DMS114 treated with DMSO at 0.1 percent for 48 hours (cell line): ENCODE measurements around the gene PLA2G4A.

Experiments used
- DNase-seq: peaks from one replicate; lab custom pipeline; 2025; ENCODE audit not compliant: unreplicated experiment; lab: John Stamatoyannopoulos, UW

The PLA2G4A gene

DNA sequence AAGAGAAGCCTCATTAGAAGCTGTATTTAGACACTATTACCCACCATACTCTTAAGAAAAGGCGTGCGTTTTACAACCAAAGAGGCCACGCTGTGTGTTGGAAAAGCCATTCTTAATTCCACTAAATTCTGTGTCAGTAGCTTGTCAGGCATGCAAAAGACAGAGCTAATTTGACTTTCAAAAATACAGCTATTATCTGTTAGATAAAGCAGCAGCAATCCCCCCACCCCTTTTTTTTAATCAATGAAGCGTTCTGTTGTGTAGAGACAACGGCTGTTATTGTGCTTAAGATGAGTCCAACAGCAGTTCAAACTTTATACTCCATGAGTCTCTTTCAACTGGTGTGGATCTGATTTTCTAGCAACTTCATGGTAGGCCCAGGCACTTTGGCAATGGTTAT, 43.5 kb downstream of the PLA2G4A start:
- no peak for DNase-seq

DNA sequence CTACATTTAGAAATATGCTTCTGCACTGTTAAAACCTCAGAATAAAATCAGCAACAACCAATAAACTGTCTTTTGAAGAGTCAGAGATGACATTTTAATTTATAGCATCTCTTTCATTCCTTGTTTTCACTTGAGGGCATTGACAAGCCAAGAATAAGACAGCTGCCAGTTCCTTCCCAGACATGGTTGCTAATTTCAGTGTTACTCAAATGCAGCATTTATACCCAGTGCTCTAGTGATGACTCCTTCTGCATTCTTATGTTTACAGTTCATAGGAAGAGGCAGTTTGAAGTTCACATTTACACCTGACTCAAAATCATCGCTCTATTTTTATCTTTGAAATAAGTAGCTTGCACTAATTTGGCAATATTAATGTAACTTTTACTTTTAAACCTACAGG, 44.9 kb downstream of the PLA2G4A start:
- DNase-seq, result no peak

DNA sequence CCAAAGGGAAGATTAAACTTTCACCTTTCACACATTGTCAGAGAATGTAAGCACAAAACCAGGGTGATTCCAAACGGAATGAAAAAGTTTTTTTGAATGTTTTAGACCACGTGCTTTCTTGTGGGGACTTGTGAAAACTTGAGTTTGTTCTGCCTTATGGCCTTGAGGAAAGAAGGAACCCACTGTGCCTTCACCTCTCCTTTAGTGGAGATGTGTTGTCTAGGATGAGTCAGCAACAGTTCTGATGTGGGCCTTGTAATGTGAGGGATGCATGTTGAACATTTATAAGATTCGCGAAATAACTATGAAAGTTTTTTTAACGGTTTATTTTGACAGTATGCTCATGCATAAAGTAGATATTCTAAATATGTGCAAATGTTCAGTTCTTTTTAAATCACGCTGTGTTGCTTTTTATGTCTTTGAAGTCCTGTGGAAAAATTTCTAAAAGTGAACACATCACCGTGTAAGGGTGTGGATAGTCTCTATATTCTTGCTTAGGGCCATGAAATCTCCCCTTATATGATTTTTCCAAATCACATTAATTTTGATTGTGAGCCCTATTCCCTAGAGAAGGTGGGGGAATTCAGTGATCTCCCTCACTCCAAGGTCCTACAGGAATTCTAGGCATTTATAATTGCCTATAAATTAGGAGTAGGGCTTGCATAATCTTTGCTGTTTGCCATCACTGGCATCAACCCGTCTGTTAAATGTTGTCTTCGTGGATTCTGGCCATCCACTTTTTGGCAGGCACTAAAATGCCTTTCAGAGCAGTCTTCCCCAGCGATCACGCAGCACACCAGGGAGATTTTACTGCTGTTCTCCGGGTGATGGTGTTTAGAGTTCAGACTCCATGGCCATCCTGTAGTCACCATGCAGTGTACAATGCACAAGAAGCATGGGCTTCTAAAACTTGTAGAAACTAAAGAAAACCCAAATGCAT, 47.4 kb downstream of the PLA2G4A start:
- no peak for DNase-seq

DNA sequence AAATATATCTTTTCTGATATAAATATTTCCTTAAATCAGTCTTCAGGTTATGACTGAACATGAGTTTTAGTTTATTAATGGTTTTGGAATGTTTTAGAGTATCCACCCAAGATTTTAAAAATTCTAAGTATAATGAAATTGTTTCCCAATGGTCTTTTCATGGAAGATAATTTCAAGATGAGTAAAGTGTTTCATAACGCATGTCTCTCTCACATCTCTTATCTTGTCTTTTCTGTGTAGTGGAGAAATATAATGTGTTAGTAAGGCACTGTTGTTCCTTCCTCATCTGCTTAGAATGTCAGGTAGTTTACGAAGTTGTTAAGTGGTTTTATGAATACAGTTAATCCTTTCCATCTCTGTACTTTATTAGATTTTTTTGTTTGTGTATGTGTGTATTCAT, 49.6 kb downstream of the PLA2G4A start:
- DNase-seq, result no peak

DNA sequence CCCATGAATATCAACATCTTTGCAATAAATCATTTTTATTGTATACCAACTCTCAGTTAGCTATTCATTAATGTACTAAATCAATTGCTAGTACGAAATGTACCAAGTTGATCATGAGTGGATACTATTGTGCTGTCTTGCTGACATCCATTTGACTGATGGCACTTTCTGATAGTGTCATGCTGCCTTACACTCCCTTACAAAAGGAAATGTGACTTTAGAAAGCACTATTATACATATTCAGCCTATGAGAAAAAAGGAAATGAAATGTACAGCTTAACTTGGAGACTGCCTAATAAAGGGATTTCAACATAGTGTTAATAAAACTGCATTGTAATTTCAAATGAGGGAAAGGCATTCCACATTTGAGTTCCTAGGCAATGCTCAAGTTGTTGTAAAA, 52.2 kb downstream of the PLA2G4A start:
- DNase-seq, result no peak

DNA sequence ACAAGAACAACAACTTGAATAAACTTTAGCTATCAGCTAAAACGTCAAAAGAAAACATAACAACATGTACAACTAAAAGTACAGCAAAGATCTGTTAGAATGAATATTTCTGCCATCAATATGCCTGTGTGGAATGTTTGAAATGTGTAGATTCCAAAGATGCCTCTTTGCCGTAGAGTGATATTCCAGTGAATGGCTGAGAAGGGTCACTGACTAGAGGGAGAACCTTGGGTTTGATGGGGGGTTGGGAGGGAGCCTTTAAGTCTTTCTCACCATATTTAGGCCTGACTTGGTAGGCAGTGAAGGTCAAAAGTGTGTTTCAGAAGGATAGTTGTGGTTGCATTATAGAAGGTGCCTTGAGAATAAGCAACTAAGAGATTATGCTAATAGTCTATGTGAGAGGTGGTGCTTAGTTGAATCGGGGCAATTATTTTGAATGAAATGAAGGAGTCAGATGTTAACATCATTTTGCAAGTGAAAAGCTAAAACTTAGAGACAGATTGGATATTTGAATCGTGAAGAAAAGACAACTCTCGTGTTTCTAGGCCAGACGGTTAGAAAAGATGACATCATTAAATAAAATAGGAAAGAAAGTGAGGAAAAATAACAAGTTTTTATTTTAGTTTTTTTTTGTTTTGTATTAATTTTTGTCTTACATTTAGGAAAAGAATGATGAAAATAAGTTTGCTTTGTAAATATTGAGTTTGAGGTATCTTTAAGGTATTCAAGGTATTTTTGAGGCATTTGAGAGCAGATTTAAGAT, 53.8 kb downstream of the PLA2G4A start:
- DNase-seq, result no peak

DNA sequence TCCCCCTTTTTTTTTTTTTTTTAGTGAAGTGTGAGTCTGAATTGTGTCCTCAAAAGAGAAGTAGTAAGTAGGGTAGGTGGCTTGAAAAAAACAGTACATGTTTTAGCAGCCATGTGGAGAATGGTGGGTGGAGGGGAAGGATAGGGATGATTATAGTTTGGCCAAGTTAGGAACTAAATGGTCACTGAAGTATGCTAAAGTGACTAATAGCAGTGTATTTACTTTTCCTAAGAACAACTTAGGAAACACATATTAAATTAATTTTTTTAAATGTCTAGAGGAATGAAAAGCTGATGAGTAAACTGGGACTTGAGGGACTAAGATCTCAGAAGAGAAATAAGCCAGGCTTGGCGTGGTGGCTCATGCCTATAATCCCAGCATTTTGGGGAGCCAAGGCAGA, 55.5 kb downstream of the PLA2G4A start:
- DNase-seq, result no peak

DNA sequence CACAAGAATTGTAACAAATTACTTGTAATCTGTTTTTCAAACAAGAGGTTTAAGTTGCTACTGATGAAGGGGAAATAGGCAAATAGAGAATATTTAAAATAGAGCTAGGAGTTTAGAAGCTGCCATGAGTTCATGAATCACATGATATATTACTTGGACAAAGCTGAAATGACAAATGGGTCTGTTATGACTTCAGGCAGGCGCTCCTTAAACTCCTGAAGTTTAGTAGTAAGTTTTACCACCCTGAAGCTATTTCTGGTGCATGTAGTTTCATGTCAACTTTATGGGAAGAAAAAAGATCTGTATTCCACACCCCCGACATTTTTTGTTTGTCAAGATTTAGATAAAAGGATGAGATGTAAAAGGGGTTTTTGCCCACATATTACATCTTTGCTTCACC, 58.5 kb downstream of the PLA2G4A start:
- DNase-seq, result no peak

DNA sequence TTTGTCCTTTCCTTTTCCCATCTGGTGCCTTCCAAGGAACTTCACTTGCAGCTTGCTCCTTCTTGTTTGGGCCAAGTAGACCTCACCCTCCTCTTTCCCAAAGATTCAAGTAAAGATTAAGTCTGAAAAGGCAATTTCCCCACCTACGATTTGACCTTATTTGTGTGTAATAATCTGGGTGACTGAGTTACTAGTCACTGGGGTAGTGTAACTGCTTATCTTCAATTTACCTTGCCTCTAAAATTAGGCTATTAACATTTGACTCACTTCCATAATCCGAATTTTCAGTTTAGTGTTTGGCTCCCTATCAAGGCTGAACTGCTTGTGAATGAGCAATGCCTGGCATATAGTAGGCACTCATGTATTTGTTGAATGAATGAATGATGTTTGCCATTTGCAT, 59.6 kb downstream of the PLA2G4A start:
- no peak for DNase-seq

DNA sequence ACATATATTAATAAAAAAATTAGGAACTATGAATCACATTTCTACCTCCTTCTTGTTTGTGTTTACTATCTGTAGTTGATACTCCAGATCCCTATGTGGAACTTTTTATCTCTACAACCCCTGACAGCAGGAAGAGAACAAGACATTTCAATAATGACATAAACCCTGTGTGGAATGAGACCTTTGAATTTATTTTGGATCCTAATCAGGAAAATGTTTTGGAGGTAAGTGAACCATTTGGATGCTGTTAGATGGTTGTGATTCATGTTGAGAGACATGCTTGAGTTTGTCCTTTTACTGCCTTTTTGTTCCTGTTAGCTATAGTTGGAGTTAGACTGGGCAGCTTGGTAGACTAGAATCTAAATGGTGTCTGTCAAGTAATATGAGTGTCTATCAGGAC, 64.2 kb downstream of the PLA2G4A start:
- DNase-seq, result no peak

DNA sequence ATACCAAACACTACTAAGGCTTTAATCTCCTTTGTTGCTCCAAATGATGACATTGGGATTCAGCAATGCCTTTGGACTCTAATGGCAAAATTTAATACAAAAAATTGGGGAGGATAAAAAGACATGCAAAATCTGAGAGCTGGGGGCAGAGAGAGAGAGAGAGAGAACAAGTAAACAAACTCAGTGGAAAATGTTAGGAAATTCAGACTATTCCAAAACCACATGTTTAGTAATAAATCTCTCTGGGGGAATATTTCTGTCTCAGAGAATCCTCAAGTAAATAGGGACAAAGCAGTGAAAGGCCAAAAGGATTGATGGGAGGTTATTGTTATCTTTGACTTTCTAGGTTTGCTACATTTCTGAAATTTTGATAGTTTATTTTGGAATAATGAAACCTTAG, 65.7 kb downstream of the PLA2G4A start:
- no peak for DNase-seq

DNA sequence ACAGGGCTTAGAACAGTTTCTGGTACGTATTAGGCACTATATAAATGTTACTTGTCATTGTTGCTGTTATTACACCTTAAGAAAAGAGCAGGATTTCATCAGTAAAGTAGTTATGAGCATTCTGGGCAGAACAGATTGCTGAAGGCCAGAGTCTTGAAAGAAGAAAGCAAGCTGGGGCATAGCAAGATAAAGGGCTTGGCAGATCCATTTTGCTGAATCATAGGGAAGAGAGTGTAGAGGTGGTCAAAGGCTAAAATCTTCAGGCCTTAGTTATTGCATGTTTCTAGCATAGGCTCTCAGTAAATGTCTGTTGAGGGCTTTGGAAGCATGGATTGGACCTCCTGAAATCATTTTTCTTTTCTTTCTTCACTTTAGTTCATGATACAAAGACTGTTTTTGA, 67.5 kb downstream of the PLA2G4A start:
- no peak for DNase-seq

DNA sequence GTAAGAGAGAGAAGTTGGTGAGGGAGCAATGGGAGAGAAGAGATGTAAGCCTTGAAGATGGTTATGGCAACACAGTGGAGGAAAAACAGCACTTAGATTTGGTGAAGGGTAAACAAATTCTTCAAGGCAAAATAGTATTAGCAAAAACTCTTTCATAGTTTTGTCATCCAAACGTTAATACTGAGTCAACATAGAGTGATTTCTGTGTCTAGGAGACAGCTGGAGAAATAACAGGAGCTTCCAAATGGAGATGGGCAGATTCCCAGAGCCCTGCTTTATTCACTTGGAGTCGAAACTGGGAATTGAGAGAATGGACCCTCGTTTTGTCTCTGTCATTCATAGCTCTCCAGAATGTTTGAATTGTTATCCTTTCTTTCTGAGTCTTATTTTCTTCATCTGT, 68.3 kb downstream of the PLA2G4A start:
- DNase-seq, result no peak

DNA sequence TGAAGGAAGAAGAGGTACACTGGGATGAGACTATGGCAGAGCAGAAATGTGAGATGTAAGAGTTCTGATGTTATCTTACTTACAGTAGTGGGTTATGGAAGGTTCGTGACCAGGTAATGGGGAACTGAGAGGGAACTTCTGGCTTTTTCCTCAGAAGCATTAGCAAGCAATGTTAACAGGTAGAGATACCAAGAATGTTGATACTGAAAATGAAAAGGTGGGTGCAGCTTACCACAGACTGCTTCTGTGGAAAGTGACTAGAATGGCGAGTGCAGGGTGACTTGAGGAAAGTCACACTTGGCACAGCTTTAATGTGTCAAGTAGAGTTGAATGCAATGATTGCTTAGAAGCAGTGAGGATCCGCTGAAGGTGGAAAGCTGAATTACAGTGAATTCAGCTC, 70.8 kb downstream of the PLA2G4A start:
- DNase-seq, result no peak

DNA sequence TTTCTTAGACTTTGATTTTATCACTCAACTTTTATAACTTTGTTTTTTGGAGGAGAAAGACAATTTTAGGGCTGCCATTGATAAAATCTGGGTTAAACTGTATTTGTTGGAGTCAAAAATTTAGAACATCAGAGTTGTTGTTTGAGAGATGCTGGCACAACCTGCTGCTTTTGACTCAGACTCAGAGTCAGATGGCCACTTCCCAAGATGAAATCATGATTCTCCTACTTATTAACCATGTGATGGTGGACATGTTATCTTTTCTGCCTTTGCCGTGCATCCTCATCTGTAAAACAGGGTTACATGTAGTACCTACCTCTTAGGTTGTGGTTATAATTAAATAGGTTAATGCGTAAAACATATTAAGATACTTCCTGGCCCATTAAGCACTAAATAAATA, 71.2 kb downstream of the PLA2G4A start:
- no peak for DNase-seq

DNA sequence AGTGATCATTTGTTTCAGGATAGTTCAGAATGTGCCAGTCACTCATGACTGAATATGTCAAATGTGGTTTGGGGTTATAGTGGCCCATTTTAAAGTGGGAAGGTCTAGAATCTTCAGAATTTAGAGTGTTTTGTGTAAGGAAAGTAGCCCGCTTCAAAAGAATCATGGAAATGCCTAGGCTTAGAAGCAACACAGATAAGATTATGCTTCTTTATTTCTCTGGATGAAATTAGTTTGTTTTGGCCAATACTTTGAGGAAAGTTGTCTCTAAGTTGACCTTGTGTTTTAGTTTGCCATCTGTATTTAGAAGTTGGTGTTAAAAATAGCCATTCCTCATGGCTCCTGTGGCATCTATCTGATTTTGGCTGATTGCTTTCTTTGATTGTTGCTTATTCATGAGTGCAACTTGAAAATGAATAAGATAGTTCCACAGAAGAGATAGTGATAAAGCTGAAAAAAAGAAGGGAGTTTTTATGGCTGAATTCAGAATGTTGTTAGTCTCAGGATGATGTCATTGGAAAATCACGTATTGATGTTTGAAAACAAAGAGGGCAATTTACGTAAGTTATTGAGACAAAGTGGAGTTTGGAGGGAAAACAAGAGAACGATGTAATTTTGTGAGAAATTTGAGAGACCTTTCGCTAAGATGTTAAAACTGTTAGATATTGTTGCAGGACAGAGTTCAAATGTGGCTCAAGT, 71.9 kb downstream of the PLA2G4A start:
- no peak for DNase-seq

DNA sequence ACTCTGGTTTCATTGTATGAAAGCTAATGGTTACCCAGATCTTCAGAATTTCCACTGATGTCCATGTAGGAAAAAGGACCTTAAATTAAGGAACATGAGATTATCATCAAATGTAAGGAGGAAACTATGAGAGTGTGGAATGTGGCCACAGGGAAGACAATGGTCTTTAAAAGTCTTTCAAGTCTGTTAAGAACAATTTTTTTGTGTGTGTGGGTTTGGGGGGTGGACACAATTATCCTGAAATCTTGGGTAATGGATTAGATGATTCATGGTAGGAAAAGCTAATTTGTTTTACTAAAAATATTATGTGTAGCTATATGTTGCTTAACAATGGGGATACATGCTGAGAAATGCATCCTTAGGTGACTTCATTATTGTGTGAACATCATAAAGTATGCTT, 72.9 kb downstream of the PLA2G4A start:
- no peak for DNase-seq

DNA sequence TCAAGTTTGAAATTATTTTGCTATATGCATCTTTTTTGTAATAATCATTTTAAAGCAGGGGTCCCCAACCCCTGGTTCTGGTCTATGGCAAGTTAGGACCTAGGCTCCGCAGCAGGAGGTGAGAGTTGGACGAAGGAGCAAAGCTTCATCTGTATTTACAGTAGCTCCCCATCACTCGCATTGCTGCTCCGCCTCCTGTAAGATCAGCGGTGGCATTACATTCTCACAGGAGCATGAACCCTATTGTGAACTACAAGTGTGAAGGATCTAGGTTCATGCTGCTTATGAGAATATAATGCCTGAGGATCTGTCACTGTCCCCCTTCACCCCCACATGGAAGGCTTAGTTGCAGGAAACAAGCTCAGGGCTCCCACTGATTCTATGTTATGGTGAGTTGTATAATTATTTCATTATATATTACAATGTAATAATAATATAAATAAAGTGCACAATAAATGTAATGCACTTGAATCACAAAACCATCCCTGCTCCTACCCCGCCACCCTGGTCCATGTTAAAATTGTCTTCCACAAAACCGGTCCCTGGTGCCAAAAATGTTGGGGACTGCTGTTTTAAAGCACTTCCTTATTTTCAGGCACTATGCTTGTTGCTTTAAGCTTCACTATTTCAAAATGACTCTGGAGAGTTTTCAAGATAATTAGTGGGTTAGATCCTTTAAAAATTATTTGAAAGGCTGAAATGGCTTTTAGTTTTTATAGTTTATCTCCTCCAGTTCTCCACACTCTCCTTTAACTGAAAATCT, 74.8 kb downstream of the PLA2G4A start:
- no peak for DNase-seq

DNA sequence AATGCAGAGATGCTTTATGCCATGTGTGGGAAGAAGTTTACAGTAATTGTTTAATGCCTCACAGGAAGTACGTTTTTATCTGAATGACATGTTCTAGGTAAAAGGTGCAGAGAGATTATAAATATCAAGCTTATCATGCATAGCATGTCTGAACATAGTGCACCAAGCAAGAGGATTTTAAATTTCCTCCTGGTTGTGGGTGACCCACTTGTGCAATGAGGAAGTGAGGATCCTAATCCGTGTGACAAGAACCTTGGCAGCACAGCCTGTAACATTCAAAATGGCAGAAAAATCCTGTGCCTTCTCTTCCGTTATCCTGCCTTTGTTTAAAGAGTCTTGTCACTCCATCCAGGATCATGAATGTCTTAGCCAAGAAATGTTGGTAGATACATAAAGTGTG, 75.6 kb downstream of the PLA2G4A start:
- DNase-seq, result no peak

DNA sequence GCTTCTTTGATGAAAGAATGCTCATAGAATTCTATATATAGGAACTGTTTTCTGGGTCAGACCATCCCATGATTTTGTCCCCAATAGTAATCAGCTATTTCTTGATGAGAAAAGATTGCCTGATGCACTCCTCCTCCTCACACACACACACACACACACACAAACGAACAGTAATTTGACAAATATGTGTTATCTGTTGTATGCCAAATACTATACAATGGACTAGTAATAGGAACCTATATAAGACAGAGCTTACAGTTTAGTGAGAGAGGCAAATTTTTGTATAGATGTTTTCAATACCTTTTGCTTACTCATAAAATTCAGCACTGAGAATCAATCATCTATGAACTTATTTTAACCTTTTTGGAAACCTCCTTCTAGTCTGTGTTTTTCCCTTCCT, 76.8 kb downstream of the PLA2G4A start:
- no peak for DNase-seq

DNA sequence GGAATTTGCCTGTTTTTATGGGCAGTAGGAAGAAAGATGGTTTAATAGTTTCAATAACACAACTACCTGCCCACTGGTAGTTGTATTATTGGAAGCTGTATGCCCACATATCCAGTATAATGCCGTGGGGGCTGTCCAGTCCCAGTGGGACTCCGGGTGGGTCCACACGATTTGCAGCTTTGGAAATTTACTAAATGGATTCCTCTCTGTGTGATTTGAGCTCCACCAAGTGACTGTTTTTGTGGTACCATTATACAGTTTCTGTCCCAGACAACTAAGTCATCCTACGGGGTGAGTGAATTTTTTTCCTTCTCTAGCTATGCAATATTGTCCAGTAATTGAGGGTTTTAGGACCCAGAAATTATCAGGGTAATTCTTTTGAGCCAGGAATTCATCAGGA, 86.8 kb downstream of the PLA2G4A start:
- DNase-seq, result no peak
